SK-N-SH treated with all-trans-retinoic acid at 6 μM for 48 hours (cell line): ENCODE measurements around the gene LGR4.
"Not testable (repeated sequence)": the region's sequence is repeated elsewhere in the genome, so short reads cannot be mapped to it uniquely, and the experiment has no call there.

Experiments used
- ATAC-seq: fragments of 200-7000 bp; cut with Tn5 transposase; 3 replicates; pipeline ENCODE4 v1.9.1; 2020; ENCODE audit warnings: mild to moderate bottlenecking, moderate library complexity
- ARNTL ChIP-seq: fragments of 450-650 bp; formaldehyde crosslinking; IDR thresholded peaks from 2 replicates; pipeline ENCODE4 v1.5.0; 2020; ENCODE audit warnings: low read depth, mild to moderate bottlenecking, moderate library complexity, borderline replicate concordance
- BACH2 ChIP-seq: fragments of 250-450 bp; sonication (Bioruptor Pico); IDR thresholded peaks from 2 replicates; pipeline ENCODE4 v1.9.0; 2021; ENCODE audit warnings: mild to moderate bottlenecking, borderline replicate concordance
- CREB5 ChIP-seq: fragments of 250-450 bp; sonication (Bioruptor Pico); IDR thresholded peaks from 2 replicates; pipeline ENCODE4 v1.5.1; 2020; ENCODE audit warnings: low read depth, mild to moderate bottlenecking, moderate library complexity
- CSDC2 ChIP-seq: fragments of 250-450 bp; sonication (Bioruptor Pico); IDR thresholded peaks from 2 replicates; pipeline ENCODE4 v1.5.0; 2020; ENCODE audit warnings: mild to moderate bottlenecking, moderate library complexity
- CSRNP3 ChIP-seq: fragments of 250-450 bp; sonication (Bioruptor Pico); IDR thresholded peaks from 2 replicates; pipeline ENCODE4 v1.5.1; 2021; ENCODE audit warnings: mild to moderate bottlenecking, moderate library complexity
- ESRRG ChIP-seq: fragments of 250-450 bp; sonication (Bioruptor Pico); IDR thresholded peaks from 2 replicates; pipeline ENCODE4 v1.6.1; 2021; ENCODE audit warnings: mild to moderate bottlenecking
- ISL1 ChIP-seq: fragments of 250-450 bp; sonication (Bioruptor Pico); IDR thresholded peaks from 2 replicates; pipeline ENCODE4 v2.1.2; 2022; ENCODE audit warnings: mild to moderate bottlenecking, moderate library complexity
- OSR1 ChIP-seq: fragments of 250-450 bp; sonication (Bioruptor Pico); IDR thresholded peaks from 2 replicates; pipeline ENCODE4 v1.8.0; 2022; ENCODE audit warnings: moderate library complexity, mild to moderate bottlenecking, inconsistent platforms
- PATZ1 ChIP-seq: fragments of 250-450 bp; sonication (Bioruptor Pico); IDR thresholded peaks from 2 replicates; pipeline ENCODE4 v1.8.0; 2020; ENCODE audit warnings: mild to moderate bottlenecking, moderate library complexity, borderline replicate concordance
- POU6F1 ChIP-seq: fragments of 250-450 bp; sonication (Bioruptor Pico); IDR thresholded peaks from 2 replicates; pipeline ENCODE4 v1.8.0; 2021; ENCODE audit warnings: low read depth, mild to moderate bottlenecking, moderate library complexity, borderline replicate concordance
- RARB ChIP-seq: fragments of 250-450 bp; sonication (Bioruptor Pico); IDR thresholded peaks from 2 replicates; pipeline ENCODE4 v1.8.0; 2021; ENCODE audit warnings: mild to moderate bottlenecking, moderate library complexity
- SNAI2 ChIP-seq: fragments of 250-450 bp; sonication (Bioruptor Pico); IDR thresholded peaks from 2 replicates; pipeline ENCODE4 v1.5.0; 2020; ENCODE audit warnings: mild to moderate bottlenecking, moderate library complexity
- TCF4 ChIP-seq: fragments of 250-450 bp; sonication (Bioruptor Pico); IDR thresholded peaks from 2 replicates; pipeline ENCODE4 v1.8.0; 2021; ENCODE audit warnings: mild to moderate bottlenecking, moderate library complexity, borderline replicate concordance
- TOX ChIP-seq: fragments of 250-450 bp; sonication (Bioruptor Pico); IDR thresholded peaks from 2 replicates; pipeline ENCODE4 v1.8.0; 2021; ENCODE audit warnings: mild to moderate bottlenecking, moderate library complexity, borderline replicate concordance
- TSHZ2 ChIP-seq: fragments of 250-450 bp; sonication (Bioruptor Pico); IDR thresholded peaks from 2 replicates; pipeline ENCODE4 v1.5.0; 2020; ENCODE audit warnings: mild to moderate bottlenecking, moderate library complexity
- ZC3H10 ChIP-seq: fragments of 250-450 bp; sonication (Bioruptor Pico); IDR thresholded peaks from 2 replicates; pipeline ENCODE4 v1.5.1; 2021; ENCODE audit warnings: mild to moderate bottlenecking, moderate library complexity
- ZFP30 ChIP-seq: fragments of 450-650 bp; formaldehyde crosslinking; IDR thresholded peaks from 2 replicates; pipeline ENCODE4 v1.5.0; 2022; ENCODE audit warnings: mild to moderate bottlenecking, moderate library complexity
- ZNF565 ChIP-seq: fragments of 450-650 bp; formaldehyde crosslinking; conservative IDR thresholded peaks from 2 replicates; pipeline ENCODE4 v1.5.0; 2020; ENCODE audit warnings: low read depth, mild to moderate bottlenecking, moderate library complexity
- ZNF8 ChIP-seq: fragments of 450-650 bp; formaldehyde crosslinking; IDR thresholded peaks from 2 replicates; pipeline ENCODE4 v1.5.0; 2020; ENCODE audit warnings: mild to moderate bottlenecking, moderate library complexity

The LGR4 gene

GRCh38 chr11:27472398-27473016, at the start of gene LGR4:
LGR4 (minus strand) TSS chr11:27472790; CDS start chr11:27472302, 488 bp downstream.
- TF ChIP-seq ESRRG: no peak
- no peak for TF ChIP-seq RARB (CRISPR knock-in tag)
- peak; percentile 99 for ATAC-seq

GRCh38 chr11:27520226-27520625, 47.6 kb upstream of the LGR4 start:
- TF ChIP-seq ZC3H10 (CRISPR knock-in tag) (no peak), CSDC2 (CRISPR knock-in tag) (no peak), TCF4 (no peak), ZNF8 (CRISPR knock-in tag) (no peak), TSHZ2 (CRISPR knock-in tag) (no peak), OSR1 (no peak), ARNTL (CRISPR knock-in tag) (no peak), POU6F1 (CRISPR knock-in tag) (no peak), ZNF565 (CRISPR knock-in tag) (no peak), ZFP30 (CRISPR knock-in tag) (no peak), ISL1 (no peak), CREB5 (no peak), CSRNP3 (no peak), PATZ1 (no peak), BACH2 (CRISPR knock-in tag) (no peak), TOX (CRISPR knock-in tag) (no peak)
- ATAC-seq: no peak

- TF ChIP-seq BACH2 (CRISPR knock-in tag) (no peak), ESRRG (no peak), PATZ1 (no peak), SNAI2 (CRISPR knock-in tag) (no peak), ZNF8 (CRISPR knock-in tag) (no peak)
- TF ChIP-seq, all 23 proteins: peak for 0
- no peak for ATAC-seq
These were observed 45.9 kb upstream of the LGR4 start for GRCh38 chr11:27518518-27518917.

GRCh38 chr11:27517490-27517889, 44.9 kb upstream of the LGR4 start:
- ATAC-seq: not testable (repeated sequence)
